Thymus (tissue), 11 donors: ENCODE results near the gene EXOC1L. TPM values are rescaled to one million over a fixed set of nuclear protein-coding genes. Genes with fewer than 3 reads are reported as not detected.
A peak's percentile ranks its signal among the peaks of the same experiment; 100 is the strongest.
"Not testable (repeated sequence)": the region's sequence is repeated elsewhere in the genome, so short reads cannot be mapped to it uniquely, and the experiment has no call there.

Source experiments
- DNase-seq, 9 donors: peaks; one replicate each; pipeline ENCODE4 v3.0.0-alpha.2; 2013; ENCODE audit warnings: low spot score in 9 of 9, low read depth in 6 of 9, missing footprints in 1 of 9
- H3K27ac ChIP-seq, 2 donors: one replicate each; pipeline ENCODE4 v1.5.1; 2013; ENCODE audit warnings: control low read depth in 1 of 2, low read depth in 1 of 2, low read length in 1 of 2, mild to moderate bottlenecking in 1 of 2, moderate library complexity in 1 of 2
- H3K27me3 ChIP-seq, 2 donors: one replicate each; pipeline ENCODE4 v1.5.1; 2013; ENCODE audit warnings: low read length in 1 of 2; ENCODE audit not compliant: control insufficient read depth in 2 of 2, insufficient read depth in 1 of 2
- H3K36me3 ChIP-seq, 2 donors: one replicate each; pipeline ENCODE4 v1.5.1; 2013; ENCODE audit warnings: low read length in 1 of 2, mild to moderate bottlenecking in 1 of 2, moderate library complexity in 1 of 2; ENCODE audit not compliant: control insufficient read depth in 2 of 2, insufficient read depth in 2 of 2
- H3K4me1 ChIP-seq, 2 donors: one replicate each; pipeline ENCODE4 v1.5.1; 2013; ENCODE audit warnings: low read length in 2 of 2; ENCODE audit not compliant: control insufficient read depth in 2 of 2, insufficient read depth in 2 of 2
- H3K4me3 ChIP-seq, 2 donors: one replicate each; pipeline ENCODE4 v1.5.1; 2013; ENCODE audit warnings: low read length in 2 of 2, control low read depth in 1 of 2, mild to moderate bottlenecking in 1 of 2
- H3K9me3 ChIP-seq, 2 donors: one replicate each; pipeline ENCODE4 v1.5.1; 2013; ENCODE audit warnings: low read length in 1 of 2, mild to moderate bottlenecking in 1 of 2; ENCODE audit not compliant: control insufficient read depth in 2 of 2, insufficient read depth in 1 of 2
- WGBS: extraction: QIAGEN DNeasy Blood & Tissue Kit; methylation state at CpG from one replicate; pipeline ENCODE4 v1.1.7; 2013; 5-methylcytosine and 5-hydroxymethylcytosine counted together
- polyA plus RNA-seq: library from polyadenylated mRNA; stranded (reverse); fragments of 200-250 nt; gene quantifications from one replicate; pipeline ENCODE4 v1.2.3, GENCODE V29; 2013
- total RNA-seq: library from RNA; stranded (reverse); fragments of 120-200 nt; gene quantifications from one replicate; pipeline ENCODE4 v1.2.4, GENCODE V29; 2013
- donor health status: healthy.

The EXOC1L gene
- total and polyA plus RNA-seq, 2 donors: not detected

DNA sequence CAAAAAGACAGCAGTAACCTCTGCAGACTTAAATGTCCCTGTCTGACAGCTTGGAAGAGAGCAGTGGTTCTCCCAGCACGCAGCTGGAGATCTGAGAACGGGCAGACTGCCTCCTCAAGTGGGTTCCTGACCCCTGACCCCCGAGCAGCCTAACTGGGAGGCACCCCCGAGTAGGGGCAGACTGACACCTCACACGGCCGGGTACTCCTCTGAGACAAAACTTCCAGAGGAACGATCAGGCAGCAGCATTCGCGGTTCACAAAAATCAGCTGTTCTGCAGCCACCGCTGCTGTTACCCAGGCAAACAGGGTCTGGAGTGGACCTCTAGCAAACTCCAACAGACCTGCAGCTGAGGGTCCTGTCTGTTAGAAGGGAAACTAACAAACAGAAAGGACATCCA, 22.7 kb downstream of the EXOC1L start:
- H3K27ac ChIP-seq, H3K4me1 ChIP-seq, H3K27me3 ChIP-seq, H3K36me3 ChIP-seq, H3K9me3 ChIP-seq, H3K4me3 ChIP-seq, DNase-seq: not testable (repeated sequence)
- 91% methylated on average over 10 of the region's 10 CpGs for WGBS

DNA sequence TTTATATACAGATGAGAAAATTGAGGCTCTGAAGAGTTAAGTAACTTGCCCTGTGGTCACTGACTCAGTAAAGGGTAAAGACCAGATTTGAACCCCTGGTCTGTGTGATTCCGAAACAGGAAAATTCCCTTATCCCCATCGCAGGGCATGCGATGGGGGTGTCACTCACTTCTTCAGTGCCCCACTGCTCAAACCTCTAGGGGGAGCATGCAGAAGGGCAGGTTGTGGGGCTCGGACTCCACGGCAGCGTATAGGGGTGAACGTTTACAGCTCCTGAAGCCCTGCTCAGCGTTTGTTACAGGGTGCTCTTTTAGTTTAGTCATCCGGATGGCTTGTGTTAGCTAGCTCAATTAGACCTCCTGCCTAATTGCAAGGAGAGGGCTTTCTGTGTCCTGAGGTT, 30.1 kb downstream of the EXOC1L start:
- no peaks in the 10 kb centered on the region for H3K9me3 ChIP-seq
- H3K4me1 ChIP-seq: peaks cover 6 to 9% of the 10 kb centered on the region in 2 donors
- H3K4me3 ChIP-seq: no peak overlapping the region
- peaks cover 0 to 2% of the 10 kb centered on the region in 2 donors for H3K27me3 ChIP-seq
- H3K36me3 ChIP-seq: no peaks in the 10 kb centered on the region
- no peak overlapping the region for H3K27ac ChIP-seq
- no peak for DNase-seq
- WGBS: 91% methylated on average over 9 of the region's 9 CpGs

DNA sequence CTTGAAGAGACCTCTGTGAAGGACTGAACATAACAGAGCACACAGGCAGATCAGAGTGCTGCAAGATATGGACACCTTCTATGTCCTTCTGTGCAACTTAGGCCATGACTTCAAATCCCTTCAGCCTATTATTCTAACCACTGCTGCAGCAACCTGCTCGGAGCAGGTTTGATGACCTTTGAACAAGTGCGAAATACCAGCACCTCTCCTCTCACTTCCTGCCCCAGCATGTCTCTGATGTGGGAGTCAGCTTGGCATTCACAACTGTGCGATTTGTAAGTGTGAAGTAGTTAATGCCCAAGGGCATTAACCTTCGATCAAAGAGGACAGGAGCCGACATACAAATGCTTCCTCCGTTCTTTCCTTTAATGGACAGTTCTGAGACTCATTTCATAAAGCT, 32.3 kb downstream of the EXOC1L start:
- no peak overlapping the region for H3K27ac ChIP-seq
- H3K27me3 ChIP-seq: peaks cover 0 to 2% of the 10 kb centered on the region in 2 donors
- peak in 1 of 9 donors; percentile 26 for DNase-seq
- H3K9me3 ChIP-seq: no peaks in the 10 kb centered on the region
- H3K4me1 ChIP-seq: peaks cover 6 to 11% of the 10 kb centered on the region in 2 donors
- 87% methylated on average over 6 of the region's 6 CpGs for WGBS
- no peak overlapping the region for H3K4me3 ChIP-seq
- H3K36me3 ChIP-seq: no peaks in the 10 kb centered on the region

DNA sequence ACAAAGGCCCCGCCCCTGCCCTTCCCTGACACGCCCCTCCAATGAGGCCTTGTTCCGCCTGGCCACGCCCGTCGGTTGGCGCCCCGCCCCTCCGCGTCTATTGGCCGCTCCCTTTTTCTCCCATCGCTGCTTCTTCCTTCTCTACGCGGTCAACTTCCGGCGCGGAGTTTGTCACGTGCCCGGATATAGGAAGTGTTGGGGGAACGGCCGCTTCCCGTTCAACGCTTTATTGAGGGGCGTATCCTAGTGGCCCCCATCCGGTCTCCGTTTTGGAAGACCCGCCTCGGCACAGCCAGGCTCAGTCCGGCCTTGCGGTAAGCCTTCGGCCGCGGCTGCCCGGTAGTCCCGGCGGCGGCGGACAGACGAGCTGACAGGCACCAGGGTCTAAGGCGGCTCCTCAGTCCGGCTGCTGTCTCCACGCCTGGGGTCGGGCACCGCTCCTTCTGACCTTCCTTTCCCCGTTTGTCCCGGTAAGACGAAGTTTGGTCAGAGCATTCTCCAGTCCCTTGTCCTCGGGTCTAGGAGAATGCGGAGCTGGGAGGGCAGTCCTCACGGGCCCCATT, 34.0 kb downstream of the EXOC1L start, which contains the start of gene EXOC1:
Gene EXOC1, plus strand, starts transcription at position 165 of the 563 bp plus-strand sequence. CDS start 4,676 bp downstream, outside the sequence.
- H3K36me3 ChIP-seq: no peaks in the 10 kb centered on the region
- no peaks in the 10 kb centered on the region for H3K9me3 ChIP-seq
- under 1% methylated on average over 50 of the region's 50 CpGs for WGBS
- peak; percentile 82 to 96 (median 89) for DNase-seq
- H3K4me1 ChIP-seq: peaks cover 6 to 11% of the 10 kb centered on the region in 2 donors
- H3K4me3 ChIP-seq: peak within 1 kb of the TSS; percentile 99 to 100
- H3K27me3 ChIP-seq: peaks cover 0 to 2% of the 10 kb centered on the region in 2 donors
- H3K27ac ChIP-seq: peak within 1 kb of the TSS; percentile 65 to 82

DNA sequence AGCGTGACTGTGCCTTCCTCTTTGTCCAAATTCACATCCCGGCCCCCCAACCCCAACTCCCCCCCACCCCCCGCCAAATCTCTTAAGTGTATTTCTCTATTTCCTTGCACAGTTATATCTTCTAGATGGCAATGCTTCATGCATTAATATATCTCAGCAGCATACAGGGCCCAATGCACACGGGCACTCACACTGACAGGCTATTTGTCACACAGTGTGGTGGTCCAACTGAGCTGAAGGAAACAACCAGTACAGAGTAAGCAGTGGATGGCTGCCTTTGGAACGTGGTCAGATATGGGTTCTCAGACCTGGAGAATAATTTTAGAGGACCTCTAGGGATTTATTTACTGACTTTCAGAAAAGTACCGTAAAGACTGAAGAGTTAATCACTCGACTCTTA, 34.5 kb downstream of the EXOC1L start:
- H3K4me3 ChIP-seq: peak overlapping the region; percentile 99 to 100
- H3K36me3 ChIP-seq: no peaks in the 10 kb centered on the region
- H3K27me3 ChIP-seq: peaks cover 0 to 2% of the 10 kb centered on the region in 2 donors
- peaks cover 6 to 11% of the 10 kb centered on the region in 2 donors for H3K4me1 ChIP-seq
- DNase-seq: peak in 1 of 9 donors; percentile 19
- WGBS: 21% methylated on average over 7 of the region's 7 CpGs
- peak overlapping the region in 1 of 2 donors; percentile 1 for H3K27ac ChIP-seq
- no peaks in the 10 kb centered on the region for H3K9me3 ChIP-seq

DNA sequence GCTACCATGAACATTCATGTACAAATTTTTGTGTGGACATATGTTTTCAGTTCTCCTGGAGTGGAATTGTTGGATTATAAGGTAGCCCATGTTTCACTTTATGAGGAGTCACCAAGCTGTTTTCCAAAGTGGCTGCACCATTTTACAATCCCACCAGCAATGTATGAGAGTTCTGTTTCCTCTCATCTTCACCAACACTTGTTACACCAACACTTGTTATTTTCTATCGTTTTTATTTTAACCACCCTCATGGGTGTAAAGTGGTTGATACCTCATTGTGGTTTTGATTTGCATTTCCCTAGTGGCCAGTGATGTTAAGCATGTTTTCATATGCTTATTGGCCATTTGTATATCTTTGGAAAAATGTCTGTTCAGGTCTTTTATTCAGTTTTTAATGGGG, 38.0 kb downstream of the EXOC1L start:
- no peak overlapping the region for H3K27ac ChIP-seq
- peaks cover 6 to 11% of the 10 kb centered on the region in 2 donors for H3K4me1 ChIP-seq
- H3K4me3 ChIP-seq: no peak overlapping the region
- 99% methylated on average over 1 of the region's 1 CpG for WGBS
- no peak for DNase-seq
- H3K9me3 ChIP-seq: no peaks in the 10 kb centered on the region
- no peaks in the 10 kb centered on the region for H3K27me3 ChIP-seq
- peaks cover 4 to 14% of the 10 kb centered on the region in 2 donors for H3K36me3 ChIP-seq

DNA sequence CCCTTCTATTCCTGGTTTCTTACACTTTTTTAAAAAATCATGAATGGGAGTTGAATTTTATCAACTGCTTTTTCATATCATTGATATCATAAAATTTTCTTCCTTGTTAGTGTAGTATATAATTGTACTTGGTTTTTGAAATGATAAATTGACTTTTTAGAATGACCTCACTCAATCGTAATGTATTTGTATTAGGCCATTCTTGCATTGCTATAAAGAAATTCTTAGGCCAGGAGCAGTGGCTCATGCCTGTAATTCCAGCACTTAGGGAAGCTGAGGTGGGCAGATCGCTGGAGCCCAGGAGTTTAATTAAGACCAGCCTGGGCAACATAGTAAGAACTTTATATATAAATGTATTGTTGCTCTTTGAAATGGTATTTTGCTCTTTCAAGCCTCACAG, 40.1 kb downstream of the EXOC1L start:
- Histone ChIP-seq H3K36me3 (peaks cover 7 to 21% of the 10 kb centered on the region in 2 donors), H3K4me1 (peaks cover 0 to 2% of the 10 kb centered on the region in 2 donors), H3K27me3 (no peaks in the 10 kb centered on the region), H3K4me3 (no peak overlapping the region), H3K27ac (no peak overlapping the region), H3K9me3 (no peaks in the 10 kb centered on the region)
- WGBS: 72% methylated on average over 2 of the region's 2 CpGs
- DNase-seq: no peak

DNA sequence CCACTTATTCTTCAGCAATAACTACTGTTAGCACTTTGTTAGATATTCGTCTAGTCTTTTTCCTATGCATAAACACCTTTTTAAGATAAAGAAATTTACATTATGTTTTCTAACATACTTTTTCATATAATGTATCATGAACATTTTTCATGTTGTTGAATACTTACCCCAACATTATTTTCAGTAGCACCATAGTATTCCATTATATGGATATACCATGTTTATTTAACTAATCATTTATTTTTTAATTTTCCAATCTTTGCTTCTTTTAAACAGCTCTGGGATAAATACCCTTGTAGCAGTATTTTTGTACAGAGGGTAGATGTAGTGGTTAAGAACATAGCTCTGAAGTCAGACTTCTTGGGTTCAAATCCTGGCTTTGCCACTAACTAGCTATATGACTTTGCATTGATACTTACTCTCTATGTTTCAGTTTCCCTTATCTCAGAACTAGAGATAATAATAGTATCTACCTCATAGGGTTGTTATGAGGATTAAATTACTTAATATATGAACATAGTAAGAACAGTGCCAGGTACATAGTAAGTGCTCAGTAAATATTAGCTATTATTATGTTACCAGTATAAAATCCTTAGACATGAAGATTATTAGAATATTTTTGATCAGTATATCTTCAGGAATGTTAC, 45.1 kb downstream of the EXOC1L start:
- peaks cover 11 to 36% of the 10 kb centered on the region in 2 donors for H3K36me3 ChIP-seq
- no peak overlapping the region for H3K27ac ChIP-seq
- WGBS: 100% methylated on average over 1 of the region's 1 CpG
- no peaks in the 10 kb centered on the region for H3K4me1 ChIP-seq
- H3K27me3 ChIP-seq: no peaks in the 10 kb centered on the region
- no peak overlapping the region for H3K4me3 ChIP-seq
- no peak for DNase-seq
- H3K9me3 ChIP-seq: no peaks in the 10 kb centered on the region

DNA sequence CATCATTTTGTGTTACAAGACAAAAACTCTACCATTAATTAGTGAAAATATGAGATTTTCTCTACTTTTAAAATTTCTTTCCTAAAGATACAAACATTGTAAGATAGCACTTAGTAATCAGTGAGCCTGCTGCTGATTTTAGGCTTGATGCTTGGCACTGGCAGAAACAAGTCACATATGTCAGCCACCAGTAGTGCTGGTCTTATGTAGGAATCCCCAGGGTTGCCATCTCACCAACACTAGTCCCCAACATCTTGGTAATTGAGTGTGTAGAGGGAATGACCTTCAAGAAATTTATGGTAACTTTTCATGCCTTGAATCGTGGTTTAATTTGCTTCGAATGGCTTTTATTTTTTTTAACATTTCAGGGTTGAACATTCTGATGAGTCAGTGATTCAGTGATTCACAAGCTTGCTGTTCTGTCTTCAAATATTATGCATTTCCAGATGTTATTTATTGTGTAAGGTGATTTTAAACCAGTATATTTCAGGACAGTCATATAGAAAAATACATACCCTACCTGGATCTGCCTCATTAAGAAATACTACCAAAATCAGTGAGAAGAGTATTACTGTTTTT, 45.7 kb downstream of the EXOC1L start:
- no peaks in the 10 kb centered on the region for H3K27me3 ChIP-seq
- H3K27ac ChIP-seq: no peak overlapping the region
- H3K36me3 ChIP-seq: peaks cover 8 to 34% of the 10 kb centered on the region in 2 donors
- no peak overlapping the region for H3K4me3 ChIP-seq
- no peak for DNase-seq
- WGBS: 96% methylated on average over 2 of the region's 2 CpGs
- no peaks in the 10 kb centered on the region for H3K4me1 ChIP-seq
- H3K9me3 ChIP-seq: no peaks in the 10 kb centered on the region
